GM12878 (cell line): Measurements from ENCODE around the gene MYO3A.

Source experiments
- SIN3A ChIP-seq: IDR thresholded peaks from 2 replicates; pipeline ENCODE4 v1.6.1; 2012; ENCODE audit warnings: low read depth, low read length, improper control_type of control experiment
- ZNF274 ChIP-seq: IDR thresholded peaks from one replicate; pipeline ENCODE4 v1.8.0; 2011; ENCODE audit not compliant: insufficient read length, insufficient read depth
- TF ChIP-seq, protein P1 (sequence below), 3 experiments: IDR thresholded peaks in 2 of 3; conservative IDR thresholded peaks in 1 of 3; 2 replicates each; pipeline ENCODE4 v1.5.1; 2011; ENCODE audit warnings: low read depth in 3 of 3, low read length in 3 of 3, mild to moderate bottlenecking in 3 of 3, control low read depth in 2 of 3, moderate library complexity in 2 of 3, inconsistent platforms in 1 of 3, mixed read lengths in 1 of 3; ENCODE audit not compliant: control insufficient read depth in 2 of 3, insufficient read depth in 1 of 3; ENCODE audit errors: extremely low read depth in 1 of 3

GRCh38 chr10:26254616-26255015 lies 320.6 kb downstream of the MYO3A start:
- TF ChIP-seq ZNF274 (no peak), SIN3A (no peak)
- TF ChIP-seq, protein P1, sequence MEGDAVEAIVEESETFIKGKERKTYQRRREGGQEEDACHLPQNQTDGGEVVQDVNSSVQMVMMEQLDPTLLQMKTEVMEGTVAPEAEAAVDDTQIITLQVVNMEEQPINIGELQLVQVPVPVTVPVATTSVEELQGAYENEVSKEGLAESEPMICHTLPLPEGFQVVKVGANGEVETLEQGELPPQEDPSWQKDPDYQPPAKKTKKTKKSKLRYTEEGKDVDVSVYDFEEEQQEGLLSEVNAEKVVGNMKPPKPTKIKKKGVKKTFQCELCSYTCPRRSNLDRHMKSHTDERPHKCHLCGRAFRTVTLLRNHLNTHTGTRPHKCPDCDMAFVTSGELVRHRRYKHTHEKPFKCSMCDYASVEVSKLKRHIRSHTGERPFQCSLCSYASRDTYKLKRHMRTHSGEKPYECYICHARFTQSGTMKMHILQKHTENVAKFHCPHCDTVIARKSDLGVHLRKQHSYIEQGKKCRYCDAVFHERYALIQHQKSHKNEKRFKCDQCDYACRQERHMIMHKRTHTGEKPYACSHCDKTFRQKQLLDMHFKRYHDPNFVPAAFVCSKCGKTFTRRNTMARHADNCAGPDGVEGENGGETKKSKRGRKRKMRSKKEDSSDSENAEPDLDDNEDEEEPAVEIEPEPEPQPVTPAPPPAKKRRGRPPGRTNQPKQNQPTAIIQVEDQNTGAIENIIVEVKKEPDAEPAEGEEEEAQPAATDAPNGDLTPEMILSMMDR (IDR thresholded peaks at IDR 0.05 in 2 of 3, conservative IDR thresholded peaks at IDR 0.05 in 1 of 3; ENCODE audit: control insufficient read depth in 2 of 3, extremely low read depth in 1 of 3, insufficient read depth in 1 of 3, low read depth in 3 of 3, low read length in 3 of 3), result no peak
